Measurements from ENCODE around the gene RHOT2.

RHOT2 gene

DNA sequence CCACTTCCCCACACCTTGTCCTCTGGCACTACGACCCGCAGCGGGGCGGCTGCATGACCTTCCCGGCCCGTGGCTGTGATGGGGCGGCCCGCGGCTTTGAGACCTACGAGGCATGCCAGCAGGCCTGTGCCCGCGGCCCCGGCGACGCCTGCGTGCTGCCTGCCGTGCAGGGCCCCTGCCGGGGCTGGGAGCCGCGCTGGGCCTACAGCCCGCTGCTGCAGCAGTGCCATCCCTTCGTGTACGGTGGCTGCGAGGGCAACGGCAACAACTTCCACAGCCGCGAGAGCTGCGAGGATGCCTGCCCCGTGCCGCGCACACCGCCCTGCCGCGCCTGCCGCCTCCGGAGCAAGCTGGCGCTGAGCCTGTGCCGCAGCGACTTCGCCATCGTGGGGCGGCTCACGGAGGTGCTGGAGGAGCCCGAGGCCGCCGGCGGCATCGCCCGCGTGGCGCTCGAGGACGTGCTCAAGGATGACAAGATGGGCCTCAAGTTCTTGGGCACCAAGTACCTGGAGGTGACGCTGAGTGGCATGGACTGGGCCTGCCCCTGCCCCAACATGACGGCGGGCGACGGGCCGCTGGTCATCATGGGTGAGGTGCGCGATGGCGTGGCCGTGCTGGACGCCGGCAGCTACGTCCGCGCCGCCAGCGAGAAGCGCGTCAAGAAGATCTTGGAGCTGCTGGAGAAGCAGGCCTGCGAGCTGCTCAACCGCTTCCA, 34.4 kb upstream of the RHOT2 start:
- TF ChIP-seq, protein P1, sequence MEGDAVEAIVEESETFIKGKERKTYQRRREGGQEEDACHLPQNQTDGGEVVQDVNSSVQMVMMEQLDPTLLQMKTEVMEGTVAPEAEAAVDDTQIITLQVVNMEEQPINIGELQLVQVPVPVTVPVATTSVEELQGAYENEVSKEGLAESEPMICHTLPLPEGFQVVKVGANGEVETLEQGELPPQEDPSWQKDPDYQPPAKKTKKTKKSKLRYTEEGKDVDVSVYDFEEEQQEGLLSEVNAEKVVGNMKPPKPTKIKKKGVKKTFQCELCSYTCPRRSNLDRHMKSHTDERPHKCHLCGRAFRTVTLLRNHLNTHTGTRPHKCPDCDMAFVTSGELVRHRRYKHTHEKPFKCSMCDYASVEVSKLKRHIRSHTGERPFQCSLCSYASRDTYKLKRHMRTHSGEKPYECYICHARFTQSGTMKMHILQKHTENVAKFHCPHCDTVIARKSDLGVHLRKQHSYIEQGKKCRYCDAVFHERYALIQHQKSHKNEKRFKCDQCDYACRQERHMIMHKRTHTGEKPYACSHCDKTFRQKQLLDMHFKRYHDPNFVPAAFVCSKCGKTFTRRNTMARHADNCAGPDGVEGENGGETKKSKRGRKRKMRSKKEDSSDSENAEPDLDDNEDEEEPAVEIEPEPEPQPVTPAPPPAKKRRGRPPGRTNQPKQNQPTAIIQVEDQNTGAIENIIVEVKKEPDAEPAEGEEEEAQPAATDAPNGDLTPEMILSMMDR (IDR thresholded peaks at IDR 0.05; ENCODE audit: borderline replicate concordance, insufficient read depth, low read depth, low read length), result no peak

DNA sequence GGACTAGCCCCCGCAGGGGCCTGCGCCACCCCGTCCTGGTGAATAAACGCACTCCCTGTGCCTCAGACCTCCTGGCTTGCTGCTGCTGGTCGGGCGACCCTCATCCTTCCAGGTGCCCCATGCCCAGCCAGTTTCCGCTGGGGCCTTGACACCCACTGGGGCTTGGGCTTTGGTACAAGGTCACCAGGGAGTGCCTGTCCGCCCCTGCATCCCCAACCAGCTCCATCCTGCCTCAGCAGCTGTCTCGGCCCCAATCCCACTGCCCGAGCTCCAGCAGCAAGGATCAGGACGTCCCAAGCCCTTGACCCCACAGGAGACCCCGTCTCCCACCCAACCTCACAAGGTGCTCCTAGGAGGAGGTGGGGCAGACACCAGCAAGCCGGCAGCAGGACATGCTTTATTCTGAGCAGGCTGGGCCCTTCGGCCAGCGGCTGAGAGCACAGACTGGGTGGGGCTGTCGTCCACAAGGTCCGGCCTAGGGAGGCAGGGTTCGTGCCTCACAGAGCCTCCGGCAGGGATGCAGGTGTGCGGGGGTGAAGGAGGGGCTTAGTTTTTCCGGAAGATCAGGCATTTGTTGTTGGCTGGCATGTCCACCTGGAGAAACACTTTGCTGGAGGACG, 33.8 kb upstream of the RHOT2 start:
- H3K4me3 ChIP-seq (ENCODE audit: low read depth, low read length), result no peak overlapping the region
- TF ChIP-seq, protein P1 (IDR thresholded peaks at IDR 0.05; ENCODE audit: borderline replicate concordance, insufficient read depth, low read depth, low read length), result no peak

More for the DNA sequence above, 34.4 kb upstream of the RHOT2 start:
- no peak overlapping the region for H3K4me3 ChIP-seq (ENCODE audit: low read depth, low read length)

DNA sequence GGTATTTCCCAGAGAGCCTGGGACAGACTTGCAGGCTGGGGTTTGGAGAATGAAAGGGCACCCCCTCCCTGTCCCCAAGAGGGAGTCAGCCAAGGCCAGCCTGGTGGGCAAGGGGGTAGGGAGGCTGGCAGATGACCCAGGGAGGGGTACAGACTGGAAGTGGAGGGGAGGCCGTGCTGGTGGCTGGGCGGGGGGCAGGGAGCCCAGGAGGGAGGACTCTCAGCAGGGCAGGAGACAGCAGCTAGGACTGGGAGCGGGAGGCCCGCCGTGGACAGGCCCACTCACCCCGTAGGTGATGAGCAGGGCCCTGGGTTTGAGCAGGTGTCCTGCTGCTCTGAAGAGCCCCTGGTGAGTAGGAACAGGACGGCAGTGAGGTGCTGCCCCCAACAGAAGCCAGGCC, 32.9 kb upstream of the RHOT2 start:
- H3K4me3 ChIP-seq (ENCODE audit: low read depth, low read length), result peak overlapping the region; percentile 78
- TF ChIP-seq, protein P1 (IDR thresholded peaks at IDR 0.05; ENCODE audit: borderline replicate concordance, insufficient read depth, low read depth, low read length), result no peak

DNA sequence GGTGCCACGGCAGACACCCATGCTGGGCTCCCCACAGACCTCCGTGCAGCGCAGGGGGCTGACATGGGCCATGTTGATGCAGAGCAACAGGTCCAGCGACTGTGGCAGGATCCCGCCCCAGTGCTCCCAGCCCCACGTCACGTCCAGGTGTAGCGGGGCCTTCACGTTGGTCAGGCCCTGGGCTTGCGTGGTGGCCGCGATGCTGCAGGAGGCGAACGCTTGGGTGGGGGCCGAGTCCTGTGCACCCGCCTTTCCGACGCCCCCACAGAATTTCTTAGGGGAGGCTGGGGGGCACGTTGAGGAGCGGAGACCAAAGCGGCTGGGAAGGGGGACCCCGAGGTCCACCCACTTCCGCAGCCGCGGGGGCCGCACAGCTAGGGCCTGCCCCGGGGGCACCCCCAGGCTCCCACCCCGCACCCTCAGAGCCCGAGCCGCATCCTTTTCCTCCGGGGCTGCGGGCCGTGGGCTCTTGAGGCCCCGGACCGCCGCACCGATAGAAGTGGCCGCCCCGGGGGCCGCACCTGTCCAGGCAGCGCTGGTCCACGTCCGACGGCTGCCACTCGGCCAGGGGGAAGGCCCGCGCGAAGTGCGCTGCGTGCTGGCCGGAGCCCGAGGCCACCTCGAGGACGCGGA, 32.2 kb upstream of the RHOT2 start:
- H3K4me3 ChIP-seq (ENCODE audit: low read depth, low read length), result peak overlapping the region; percentile 78
- TF ChIP-seq, protein P1 (IDR thresholded peaks at IDR 0.05; ENCODE audit: borderline replicate concordance, insufficient read depth, low read depth, low read length), result no peak

DNA sequence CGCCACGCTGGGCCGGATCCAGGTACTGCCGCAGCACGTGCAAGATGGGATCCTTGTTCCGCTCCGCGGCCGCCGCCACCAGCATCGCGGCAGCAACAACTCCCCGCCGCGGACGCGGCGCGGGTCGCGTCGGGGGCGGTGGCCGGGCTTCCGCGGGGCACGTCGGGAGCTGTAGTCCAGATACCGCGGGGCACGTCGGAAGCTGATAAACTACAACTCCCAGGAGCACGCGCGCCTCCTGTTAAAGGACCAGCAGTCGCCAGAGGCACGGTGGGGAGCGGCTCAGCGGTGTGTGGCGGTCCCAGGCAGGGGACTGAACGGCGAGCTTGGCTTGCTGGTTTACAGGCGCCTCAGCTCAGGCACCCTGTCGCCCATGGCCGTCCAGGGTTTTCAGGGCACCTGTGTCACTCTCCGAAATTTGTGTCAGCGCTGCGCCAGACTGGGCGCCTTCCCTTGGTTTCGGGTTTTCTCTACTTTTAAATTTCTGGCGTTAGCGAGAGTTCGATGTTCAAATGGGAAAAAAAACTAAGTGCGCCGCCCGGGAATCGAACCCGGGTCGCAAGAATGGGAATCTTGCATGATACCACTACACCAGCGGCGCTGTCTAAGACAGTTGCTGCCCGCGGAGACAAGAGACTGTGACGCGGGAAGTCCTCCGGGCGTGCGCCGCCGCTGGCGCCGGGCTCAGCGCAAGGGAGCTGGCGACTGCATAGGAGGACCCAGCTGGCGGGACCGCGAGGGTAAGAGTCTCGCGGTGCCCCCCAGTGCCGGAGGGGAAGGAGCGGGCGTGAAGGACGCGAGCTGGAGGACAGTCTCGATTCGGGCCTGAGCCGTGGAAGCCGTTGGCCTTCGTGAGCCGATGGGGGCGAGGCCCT, 31.5 kb upstream of the RHOT2 start, which contains the start of gene METTL26:
METTL26 (minus strand) TSS at position 100 of the 875 bp plus-strand sequence; CDS start at position 85, 15 bp downstream.
- TF ChIP-seq, protein P1 (IDR thresholded peaks at IDR 0.05; ENCODE audit: borderline replicate concordance, insufficient read depth, low read depth, low read length), result no peak
- peak within 1 kb of the TSS; percentile 78 for H3K4me3 ChIP-seq (ENCODE audit: low read depth, low read length)

DNA sequence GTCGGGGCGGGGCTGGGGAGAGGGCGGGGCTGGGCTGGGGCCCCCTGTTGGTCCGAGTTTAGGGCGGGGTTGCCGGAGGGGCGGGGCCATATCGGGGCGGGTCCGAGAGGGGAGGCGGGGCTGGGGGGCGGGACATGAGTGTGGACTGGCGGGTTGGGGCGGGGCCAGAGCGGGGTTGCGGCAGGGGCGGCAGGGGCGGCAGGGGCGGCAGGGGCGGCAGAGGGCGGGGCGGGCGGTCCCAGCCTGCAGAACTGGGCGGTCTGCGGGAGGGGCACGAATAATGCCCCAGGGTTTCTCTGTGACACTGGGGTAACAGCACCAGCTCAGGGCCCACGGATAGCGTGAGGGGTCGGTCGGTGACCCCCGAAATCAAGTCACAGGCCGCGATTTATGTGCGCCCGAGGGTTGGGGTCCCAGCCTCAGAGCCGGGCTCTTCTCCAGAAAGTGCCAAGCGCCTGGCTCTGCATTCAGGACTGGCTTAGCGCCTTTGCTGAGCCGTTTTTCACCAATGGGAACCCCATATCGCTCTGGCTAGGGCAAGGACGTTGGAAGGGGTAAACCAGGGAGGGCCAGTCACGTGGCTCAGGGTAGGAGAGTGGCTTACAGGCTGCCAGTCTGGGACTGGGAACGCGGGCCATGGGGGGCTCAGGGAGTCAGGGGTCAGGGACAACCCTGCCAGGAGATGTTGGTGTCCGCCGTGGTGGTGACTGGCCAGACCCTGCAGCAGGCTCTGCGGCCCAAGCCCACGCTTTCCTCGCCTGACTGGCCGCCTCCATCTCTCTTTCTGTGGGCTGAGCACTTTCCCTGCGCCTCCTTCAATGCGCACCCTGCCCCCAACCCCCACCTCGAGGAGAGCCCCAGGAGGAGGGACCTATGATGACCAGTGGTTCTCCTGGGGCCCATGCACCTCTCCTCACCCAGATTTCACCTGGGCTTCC, 30.6 kb upstream of the RHOT2 start:
- TF ChIP-seq, protein P1 (IDR thresholded peaks at IDR 0.05; ENCODE audit: borderline replicate concordance, insufficient read depth, low read depth, low read length), result no peak
- H3K4me3 ChIP-seq (ENCODE audit: low read depth, low read length), result peak overlapping the region; percentile 78

All from GM12875 (cell line).